Adrenal gland (tissue), 5 donors: ENCODE data around the gene CAPN15.

Experiments used
- CTCF ChIP-seq, 6 experiments: fragments of 450-650 bp in 4 of 6; fragments of 200-600 bp in 2 of 6; sonication (generic) in 1 of 6; IDR thresholded peaks; 1 replicate in 5 of 6; 2 replicates in 1 of 6; pipeline versions ENCODE4 v1.5.1 to v1.8.0; 2016 to 2021; ENCODE audit warnings: antibody characterized with exemption in 6 of 6, mild to moderate bottlenecking in 2 of 6, moderate library complexity in 1 of 6
- POLR2A ChIP-seq, 2 donors: fragments of 450-650 bp; IDR thresholded peaks; one replicate each; pipeline ENCODE4 v1.6.1; 2017; ENCODE audit warnings: antibody characterized with exemption in 2 of 2, mild to moderate bottlenecking in 2 of 2, moderate library complexity in 1 of 2
- donor health status: DM: no; HTN: no; CAD: no.

DNA sequence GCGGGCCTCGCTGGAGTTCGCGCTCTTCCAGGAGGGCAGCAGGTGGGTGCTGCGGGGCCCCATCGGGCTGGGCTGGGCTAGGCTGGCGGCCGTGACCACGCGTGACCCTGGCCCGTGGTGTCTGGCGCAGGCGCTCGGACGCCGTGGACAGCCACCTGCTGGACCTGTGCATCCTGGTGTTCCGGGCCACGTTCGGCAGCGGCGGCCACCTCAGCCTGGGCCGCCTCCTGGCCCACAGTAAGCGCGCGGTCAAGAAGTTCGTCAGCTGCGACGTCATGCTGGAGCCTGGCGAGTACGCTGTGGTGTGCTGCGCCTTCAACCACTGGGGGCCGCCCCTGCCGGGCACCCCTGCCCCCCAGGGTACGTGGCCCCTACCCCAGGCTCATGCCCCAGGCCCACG, 24.7 kb downstream of the CAPN15 start:
- TF ChIP-seq CTCF (IDR thresholded peaks at IDR 0.05) (no peak), POLR2A (IDR thresholded peaks at IDR 0.05) (no peak)
